HG03575 (cell line): ENCODE measurements around the gene ME1.

Experiments used
- ATAC-seq: cut with Tn5 transposase; IDR thresholded peaks from one replicate; pipeline ENCODE4 v1.9.1; 2021; ENCODE audit not compliant: unreplicated experiment, insufficient number of reproducible peaks, low FRiP score; ENCODE audit errors: extremely low read depth

The ME1 gene

GRCh38 chr6:83436674-83437073 lies 5.8 kb upstream of the ME1 start:
- no peak for ATAC-seq

GRCh38 chr6:83433177-83433576 lies 2.3 kb upstream of the ME1 start:
- no peak for ATAC-seq

- ATAC-seq = no peak
Measured at GRCh38 chr6:83432636-83433035, 1.8 kb upstream of the ME1 start.

- no peak for ATAC-seq
Measured at GRCh38 chr6:83431545-83432155, 799 bp upstream of the ME1 start.

GRCh38 chr6:83429857-83430610 lies 817 bp downstream of the ME1 start:
- no peak for ATAC-seq

GRCh38 chr6:83429269-83429668 lies 1.6 kb downstream of the ME1 start:
- no peak for ATAC-seq

GRCh38 chr6:83424392-83425018 lies 6.3 kb downstream of the ME1 start:
- no peak for ATAC-seq

- no peak for ATAC-seq
Measured at GRCh38 chr6:83417880-83418663, 12.8 kb downstream of the ME1 start.

- ATAC-seq = no peak
Measured at GRCh38 chr6:83413068-83413467, 17.8 kb downstream of the ME1 start.

- ATAC-seq = no peak
Measured at GRCh38 chr6:83411731-83412130, 19.1 kb downstream of the ME1 start.

GRCh38 chr6:83403191-83403590 lies 27.7 kb downstream of the ME1 start:
- no peak for ATAC-seq

GRCh38 chr6:83389606-83390005 lies 41.2 kb downstream of the ME1 start:
- no peak for ATAC-seq

- no peak for ATAC-seq
Measured at GRCh38 chr6:83385473-83385872, 45.4 kb downstream of the ME1 start.

GRCh38 chr6:83384751-83385150 lies 46.1 kb downstream of the ME1 start:
- no peak for ATAC-seq

GRCh38 chr6:83381949-83382348 lies 48.9 kb downstream of the ME1 start:
- no peak for ATAC-seq

- ATAC-seq = no peak
Measured at GRCh38 chr6:83378621-83379388, 52.0 kb downstream of the ME1 start.

- no peak for ATAC-seq
Measured at GRCh38 chr6:83371423-83371822, 59.4 kb downstream of the ME1 start.

- no peak for ATAC-seq
Measured at GRCh38 chr6:83370567-83370966, 60.3 kb downstream of the ME1 start.

- ATAC-seq = no peak
Measured at GRCh38 chr6:83369692-83370091, 61.2 kb downstream of the ME1 start.
